GM12891 (cell line): ENCODE measurements around the gene GJC2.

ENCODE experiments used
- DNase-seq: peaks from one replicate; pipeline ENCODE4 v3.0.0; 2011; ENCODE audit warnings: low spot score; ENCODE audit not compliant: insufficient read length
- FAIRE-seq: peaks from 2 replicates; lab custom pipeline; 2011; peaks lifted over from hg19 to GRCh38; lab: Jason Lieb, UNC
- PAX5 ChIP-seq: IDR thresholded peaks from 2 replicates; pipeline ENCODE4 v1.6.1; 2011; ENCODE audit warnings: low read length, moderate library complexity, mild to moderate bottlenecking; ENCODE audit not compliant: insufficient read depth, severe bottlenecking
- POLR2A ChIP-seq: IDR thresholded peaks from 2 replicates; pipeline ENCODE4 v1.6.1; 2011; ENCODE audit warnings: low read depth, low read length, control low read depth
- POLR2AphosphoS5 ChIP-seq: IDR thresholded peaks from 2 replicates; pipeline ENCODE4 v1.6.1; 2011; ENCODE audit warnings: low read depth, low read length, control low read depth
- POU2F2 ChIP-seq: IDR thresholded peaks from 2 replicates; pipeline ENCODE4 v1.6.1; 2011; ENCODE audit warnings: low read depth, mild to moderate bottlenecking, control low read depth, low read length, moderate library complexity
- SPI1 ChIP-seq: IDR thresholded peaks from 2 replicates; pipeline ENCODE4 v1.6.1; 2011; ENCODE audit warnings: low read depth, low read length, control low read depth
- TAF1 ChIP-seq: IDR thresholded peaks from 2 replicates; pipeline ENCODE4 v1.6.1; 2011; ENCODE audit warnings: low read depth, low read length, control low read depth

The GJC2 gene

GRCh38 chr1:228161866-228162265 is 12.1 kb downstream of the GJC2 start:
- DNase-seq: no peak
- no peak for TF ChIP-seq TAF1
- TF ChIP-seq SPI1: no peak
- TF ChIP-seq PAX5: no peak
- no peak for TF ChIP-seq POLR2AphosphoS5
- no peak for TF ChIP-seq POLR2A
- no peak for TF ChIP-seq POU2F2
- no peak for FAIRE-seq

DNA sequence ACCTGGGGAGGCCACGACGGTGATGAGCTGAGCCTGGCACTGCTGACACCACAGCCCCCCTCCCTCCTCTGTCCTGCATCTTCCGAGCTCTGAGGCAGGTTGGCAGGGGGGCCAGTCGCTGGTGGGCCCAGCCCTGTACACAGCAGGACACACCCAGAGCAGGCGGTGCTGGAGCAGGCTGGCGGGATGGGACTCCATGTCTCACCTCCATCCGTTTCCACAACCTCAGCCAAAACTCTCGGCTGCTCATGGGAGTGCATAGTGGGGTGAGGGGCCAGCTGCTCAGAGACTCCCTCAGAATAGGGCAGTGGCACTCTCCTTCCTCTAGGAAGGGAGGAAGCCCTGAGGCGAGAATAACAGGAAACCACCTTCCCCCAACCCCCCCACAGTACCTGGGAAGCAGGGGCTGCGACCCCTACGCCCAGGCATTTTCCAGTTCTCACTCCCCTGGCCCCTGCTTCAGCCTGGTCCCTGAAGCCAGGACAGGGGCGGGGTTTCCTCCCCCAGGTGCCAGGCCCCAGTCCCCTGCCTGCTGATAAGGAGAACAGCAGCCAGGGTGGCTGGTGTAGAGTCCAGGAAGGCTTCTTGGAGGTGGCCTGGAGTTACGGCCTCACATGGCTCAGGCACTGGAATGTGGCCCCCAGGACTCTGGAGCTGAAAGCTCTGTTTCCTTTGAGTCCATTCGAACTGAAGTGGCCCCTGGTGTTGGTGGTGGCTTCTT is 12.7 kb downstream of the GJC2 start:
- FAIRE-seq (no peak), DNase-seq (no peak)
- TF ChIP-seq POU2F2: no peak
- TF ChIP-seq PAX5: no peak
- TF ChIP-seq SPI1: no peak
- no peak for TF ChIP-seq TAF1
- no peak for TF ChIP-seq POLR2AphosphoS5
- TF ChIP-seq POLR2A: no peak

GRCh38 chr1:228163007-228163753 is 13.4 kb downstream of the GJC2 start:
- TF ChIP-seq PAX5 (no peak), SPI1 (no peak), POLR2AphosphoS5 (no peak), POU2F2 (no peak), TAF1 (no peak), POLR2A (no peak)
- DNase-seq (no peak), FAIRE-seq (no peak)

DNA sequence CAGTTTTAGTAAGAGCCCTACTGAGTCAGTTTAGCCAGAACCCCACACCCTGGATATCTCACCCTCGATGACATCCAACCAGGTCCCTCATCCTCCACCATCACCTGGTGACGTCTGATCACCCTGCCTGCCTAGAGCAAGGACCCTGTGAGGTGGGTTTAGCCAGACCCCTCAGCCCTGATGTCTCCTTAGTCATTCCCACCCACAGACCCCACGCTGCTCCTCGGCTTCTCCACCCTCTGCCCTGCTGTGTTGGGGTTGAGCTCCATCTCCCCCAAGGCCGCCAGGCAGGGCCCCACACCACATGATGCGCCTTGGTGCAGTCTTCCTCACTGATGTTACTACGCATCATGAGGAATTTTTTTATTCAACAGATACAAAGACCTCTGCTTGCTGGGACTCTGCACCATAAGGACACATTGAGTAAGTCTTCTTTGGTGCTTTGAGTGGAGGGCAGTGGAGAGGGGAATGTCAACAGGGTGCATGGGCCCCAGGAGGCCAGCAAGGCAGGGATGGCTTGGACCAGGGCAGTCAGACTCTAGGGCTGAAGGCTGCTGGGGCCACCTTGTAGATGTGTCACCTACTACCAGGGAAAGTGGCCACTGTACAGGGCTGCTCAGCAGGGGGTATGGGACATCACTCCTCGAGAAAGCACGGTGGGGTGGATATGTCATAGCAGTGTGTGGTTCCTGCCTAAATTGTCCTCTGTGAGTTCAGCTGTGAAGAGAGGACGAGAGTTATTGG is 14.2 kb downstream of the GJC2 start:
- TF ChIP-seq TAF1 (no peak), PAX5 (no peak), POLR2AphosphoS5 (no peak), POU2F2 (no peak), POLR2A (no peak), SPI1 (no peak)
- FAIRE-seq (no peak), DNase-seq (no peak)

DNA sequence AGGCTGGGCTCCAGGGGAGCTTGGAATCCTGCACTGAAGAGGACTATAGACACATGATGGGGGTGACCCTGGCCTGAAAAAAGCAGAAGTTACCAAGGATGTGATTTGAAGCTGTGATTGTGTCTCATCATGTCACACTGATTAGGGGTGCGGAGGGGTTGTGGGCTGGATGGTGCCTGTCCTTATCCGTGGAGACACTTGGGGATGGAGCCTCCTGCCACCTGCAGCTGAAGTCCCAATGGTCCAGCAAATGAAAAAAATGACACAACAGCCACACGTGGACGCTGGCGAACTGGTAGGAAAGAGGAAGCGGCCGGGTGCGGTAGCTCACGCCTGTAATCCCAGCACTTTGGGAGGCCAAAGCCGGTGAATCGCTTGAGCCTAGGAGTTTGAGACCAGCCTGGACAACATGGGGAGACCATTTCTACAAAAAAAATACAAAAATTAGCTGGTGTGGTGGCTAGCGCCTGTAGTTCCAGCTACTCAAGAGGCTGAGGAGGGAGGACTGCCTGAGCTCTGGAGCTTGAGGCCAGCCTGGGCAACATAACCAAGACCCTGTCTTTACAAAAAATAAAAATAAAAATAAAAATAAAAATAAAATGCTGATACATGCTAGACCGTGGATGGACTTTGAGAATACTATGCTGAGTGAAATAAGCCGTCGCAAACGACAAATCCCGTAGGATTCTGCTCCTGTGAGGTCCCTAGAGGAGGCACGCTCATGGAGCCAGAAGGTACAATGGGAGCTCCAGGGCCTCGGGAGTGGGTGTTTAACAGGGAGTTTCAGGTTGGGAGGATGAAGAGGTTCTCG is 15.0 kb downstream of the GJC2 start:
- DNase-seq: no peak
- 0 out of 2 replicates have a peak, but pooled peaks have one; percentile 13 for TF ChIP-seq SPI1
- no peak for TF ChIP-seq POU2F2
- FAIRE-seq: no peak

DNA sequence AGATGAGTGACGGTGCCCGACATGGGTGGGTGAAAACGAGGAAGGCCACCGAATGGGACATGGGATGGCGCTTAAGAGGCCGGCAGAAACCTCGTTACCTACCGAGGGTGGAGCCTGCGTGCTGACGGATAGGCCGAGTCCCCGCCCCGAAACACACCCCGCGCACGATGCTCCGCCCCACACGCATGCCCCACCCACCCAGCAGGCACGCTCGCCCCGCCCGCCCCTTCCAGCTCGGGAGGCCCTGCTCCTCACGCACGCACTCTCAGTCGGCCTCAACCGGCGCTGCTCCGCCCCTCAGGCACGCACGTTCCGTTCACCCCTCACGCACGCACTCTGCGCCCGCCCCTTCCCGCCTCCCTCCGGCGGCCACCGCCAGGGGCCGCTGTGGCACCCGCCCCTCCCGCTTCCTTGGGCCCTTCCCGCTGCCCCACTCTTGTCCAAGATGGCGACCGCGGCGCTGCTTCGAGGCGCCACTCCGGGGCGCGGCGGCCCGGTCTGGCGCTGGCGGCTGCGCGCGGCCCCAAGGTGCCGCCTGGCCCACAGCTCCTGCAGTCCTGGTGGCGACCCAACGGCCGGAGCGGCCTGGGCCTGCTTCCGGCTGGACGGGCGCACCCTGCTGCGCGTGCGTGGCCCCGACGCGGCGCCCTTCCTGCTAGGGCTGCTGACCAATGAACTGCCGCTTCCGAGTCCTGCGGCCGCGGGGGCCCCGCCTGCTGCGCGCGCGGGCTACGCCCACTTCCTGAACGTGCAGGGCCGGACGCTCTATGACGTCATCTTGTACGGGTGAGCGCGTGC is 15.8 kb downstream of the GJC2 start, which contains the start of gene IBA57:
TSS of gene IBA57 (plus strand) at position 433 of the 798 bp plus-strand sequence. CDS start at position 446, 13 bp downstream.
- FAIRE-seq: peak; percentile 100
- TF ChIP-seq SPI1 (0 out of 2 replicates have a peak, but pooled peaks have one; percentile 8), TAF1 (peak; percentile 94), POLR2AphosphoS5 (peak; percentile 91), PAX5 (peak; percentile 21), POLR2A (peak; percentile 88), POU2F2 (no peak; the same call in 1 of the 2 replicates)
- DNase-seq: peak; percentile 98

GRCh38 chr1:228166170-228166936 is 16.6 kb downstream of the GJC2 start:
- TF ChIP-seq TAF1 (no peak), POU2F2 (no peak), POLR2A (no peak), SPI1 (no peak), POLR2AphosphoS5 (no peak), PAX5 (no peak)
- DNase-seq (no peak), FAIRE-seq (no peak)
